Measurements from ENCODE around the gene PPP1R1B. TPM values are rescaled to one million over a fixed set of nuclear protein-coding genes. Genes with fewer than 3 reads are reported as not detected.
A peak's percentile ranks its signal among the peaks of the same experiment; 100 is the strongest.

PPP1R1B gene
- total and polyA plus RNA-seq, 9 of the 15 experiments (the other 6 are each of a cell fraction or from before 2014, with no cell fraction given) = 0.07 to 0.18 (median 0.10) TPM; not detected in 4

- TF ChIP-seq CREB5 (CRISPR knock-in tag; IDR thresholded peaks at IDR 0.05) (no peak), ZNF282 (CRISPR knock-in tag; IDR thresholded peaks at IDR 0.05) (no peak), ZNF224 (CRISPR knock-in tag; IDR thresholded peaks at IDR 0.05) (no peak), STAT6 (CRISPR knock-in tag; IDR thresholded peaks at IDR 0.05) (no peak), UBTF (IDR thresholded peaks at IDR 0.05; ENCODE audit: borderline replicate concordance in 1 of 2, low read depth in 2 of 2, low read length in 2 of 2) (no peak), ZNF76 (CRISPR knock-in tag; IDR thresholded peaks at IDR 0.05; ENCODE audit: borderline replicate concordance) (no peak), SMAD1 (IDR thresholded peaks at IDR 0.05; ENCODE audit: low read depth, low read length, partially characterized antibody) (no peak), ZNF740 (CRISPR knock-in tag; IDR thresholded peaks at IDR 0.05) (peak; percentile 92), ZNF740 (tag; IDR thresholded peaks at IDR 0.05) (peak in 1 of 2 experiments; percentile 73; a peak in 2 of 4 replicates), ZNF311 (CRISPR knock-in tag; IDR thresholded peaks at IDR 0.05) (no peak), MLX (CRISPR knock-in tag; conservative IDR thresholded peaks at IDR 0.05) (no peak), PHTF2 (CRISPR knock-in tag; IDR thresholded peaks at IDR 0.05) (no peak), VEZF1 (CRISPR knock-in tag; IDR thresholded peaks at IDR 0.05) (peak; percentile 54), TCFL5 (CRISPR knock-in tag; conservative IDR thresholded peaks at IDR 0.05) (no peak)
Measured at GRCh38 chr17:39671651-39672521, 45.1 kb downstream of the PPP1R1B start (continued).
